Measurements from ENCODE around the gene KLHL17. TPM values are rescaled to one million over a fixed set of nuclear protein-coding genes. Genes with fewer than 3 reads are reported as not detected.
A peak's percentile ranks its signal among the peaks of the same experiment; 100 is the strongest.

The KLHL17 gene
- total and polyA plus RNA-seq, 10 of the 15 experiments (the other 5 are each of a cell fraction or from before 2014, with no cell fraction given) = 0.03 to 30.6 (median 5.3) TPM

DNA sequence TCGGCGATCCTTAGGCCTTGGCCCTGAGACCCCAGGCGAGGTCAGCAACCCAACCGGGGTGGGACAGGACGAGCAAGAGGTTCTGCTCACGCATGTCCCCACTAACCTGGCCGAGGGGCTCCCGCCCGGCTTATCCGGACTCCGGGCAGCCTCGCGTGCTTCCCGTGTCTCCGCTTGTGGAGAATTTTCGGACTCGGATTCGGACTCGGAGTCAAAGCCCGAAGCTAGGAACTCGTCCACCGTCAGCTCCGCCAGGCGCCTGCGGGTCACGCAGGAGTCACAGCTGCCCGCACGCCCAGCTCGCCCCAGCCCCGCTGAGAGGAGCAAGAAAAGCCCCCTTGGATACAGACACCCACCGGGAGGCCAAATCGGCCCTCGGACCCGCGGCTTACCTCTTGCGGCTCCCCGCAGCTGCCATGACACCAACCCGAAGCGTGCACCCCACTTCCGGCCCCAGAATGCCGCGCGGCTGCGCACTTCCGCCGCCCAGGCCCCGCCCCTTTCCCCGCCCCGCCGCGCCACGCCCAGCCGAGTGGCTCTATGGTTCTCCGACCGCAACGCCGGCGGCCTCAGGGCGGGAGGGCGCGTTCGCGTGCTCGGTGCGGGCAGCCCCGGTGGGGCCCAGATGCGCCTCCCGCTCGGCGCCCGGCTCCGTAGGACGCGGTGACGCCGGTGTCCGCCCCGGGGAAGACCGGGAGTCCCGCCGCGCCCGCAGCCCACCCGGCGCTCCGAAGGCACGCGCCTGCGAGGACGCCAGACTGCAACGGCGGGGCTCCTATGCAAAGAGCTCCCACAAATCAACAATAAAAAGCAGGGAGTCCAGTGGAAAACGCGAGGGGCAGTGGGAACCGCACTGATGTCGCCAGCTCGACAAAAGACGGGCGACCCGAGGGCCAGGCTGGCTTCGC, 1.3 kb upstream of the KLHL17 start, which contains the start of gene NOC2L:
NOC2L (minus strand) TSS at position 434 of the 908 bp plus-strand sequence; CDS start at position 418, 16 bp downstream.
- ATAC-seq = peak; percentile 91
- Histone ChIP-seq H3K36me3 (ENCODE audit: control insufficient read depth in 2 of 2, insufficient read depth in 2 of 2, low read length in 1 of 2) (peaks cover 6 to 16% of the 10 kb centered on the region in 2 experiments; a peak in 3 of 4 replicates), H3K4me2 (ENCODE audit: control insufficient read depth, insufficient read depth) (peak within 1 kb of the TSS; percentile 73), H4K20me1 (ENCODE audit: control insufficient read depth, insufficient read depth) (no peaks in the 10 kb centered on the region), H3K9me3 (replicated peaks; ENCODE audit: control insufficient read depth, insufficient read depth, low read length) (no peaks in the 10 kb centered on the region), H3K27ac (ENCODE audit: control insufficient read depth, insufficient read depth) (peak within 1 kb of the TSS; percentile 70), H3K27me3 (replicated peaks in 1 of 2; ENCODE audit: control insufficient read depth in 2 of 2, insufficient read depth in 2 of 2, low read length in 1 of 2) (no peaks in the 10 kb centered on the region), H3K79me2 (ENCODE audit: control insufficient read depth, insufficient read depth, low read length) (peaks cover 20% of the 10 kb centered on the region), H3K9ac (ENCODE audit: control insufficient read depth, insufficient read depth, low read length) (peak within 1 kb of the TSS; percentile 94), H3K4me3 (peak within 1 kb of the TSS; percentile 100), H3K4me1 (ENCODE audit: control insufficient read depth, insufficient read depth, low read length) (peaks cover 17% of the 10 kb centered on the region), H2AFZ (ENCODE audit: control insufficient read depth, low read depth, low read length) (peak within 1 kb of the TSS; percentile 76)
- ChIA-PET CTCF (interaction anchor here (1.0 to 1.5 kb wide), 7 partner anchors 11 to 105 kb away, joined by 3 to 5 read pairs (median 4); no protein-coding TSS in a partner anchor), POLR2A (interaction anchor here (0.6 to 0.8 kb wide), 2 partner anchors 53 to 566 kb away, joined by 3 read pairs; no protein-coding TSS in a partner anchor), RAD21 (ENCODE audit: unreplicated experiment) (interaction anchor here (1.8 kb wide), 1 partner anchor 54 kb away, joined by 5 read pairs; no protein-coding TSS in a partner anchor), SMC1A (ENCODE audit: uncharacterized antibody, unreplicated experiment) (interaction anchor here (0.9 kb wide), 1 partner anchor 54 kb away, joined by 3 read pairs; no protein-coding TSS in a partner anchor)
- in situ Hi-C loops (cut with MboI) (no loop called here), intact Hi-C loops (cut with micrococcal nuclease; ENCODE audit: unreplicated experiment) (no loop called here)
- DNase-seq (ENCODE audit: low read depth, low spot score) = peak; percentile 46
- BruUV-seq (replicated peaks) = TSS peak; percentile 82
- 6% methylated on average over 58 of the region's 101 CpGs for WGBS (ENCODE audit: insufficient coverage, insufficient replicate concordance, low lambda C conversion rate, missing lambda C conversion rate)
- FAIRE-seq = peak; percentile 80
- TF ChIP-seq, protein P1, sequence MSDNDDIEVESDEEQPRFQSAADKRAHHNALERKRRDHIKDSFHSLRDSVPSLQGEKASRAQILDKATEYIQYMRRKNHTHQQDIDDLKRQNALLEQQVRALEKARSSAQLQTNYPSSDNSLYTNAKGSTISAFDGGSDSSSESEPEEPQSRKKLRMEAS (IDR thresholded peaks at IDR 0.05; ENCODE audit: low read depth, low read length) = peak; percentile 63; the same call in 1 of the 2 replicates
- TF ChIP-seq, protein P2, sequence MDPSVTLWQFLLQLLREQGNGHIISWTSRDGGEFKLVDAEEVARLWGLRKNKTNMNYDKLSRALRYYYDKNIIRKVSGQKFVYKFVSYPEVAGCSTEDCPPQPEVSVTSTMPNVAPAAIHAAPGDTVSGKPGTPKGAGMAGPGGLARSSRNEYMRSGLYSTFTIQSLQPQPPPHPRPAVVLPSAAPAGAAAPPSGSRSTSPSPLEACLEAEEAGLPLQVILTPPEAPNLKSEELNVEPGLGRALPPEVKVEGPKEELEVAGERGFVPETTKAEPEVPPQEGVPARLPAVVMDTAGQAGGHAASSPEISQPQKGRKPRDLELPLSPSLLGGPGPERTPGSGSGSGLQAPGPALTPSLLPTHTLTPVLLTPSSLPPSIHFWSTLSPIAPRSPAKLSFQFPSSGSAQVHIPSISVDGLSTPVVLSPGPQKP (IDR thresholded peaks at IDR 0.05; ENCODE audit: low read depth, low read length) = peak; percentile 68; the same call in 1 of the 2 replicates
- TF ChIP-seq YY1 (IDR thresholded peaks at IDR 0.05; ENCODE audit: low read depth, low read length) (peak; percentile 96), CHD4 (IDR thresholded peaks at IDR 0.05) (no peak), NRF1 (conservative IDR thresholded peaks at IDR 0.05; ENCODE audit: low read depth, low read length) (no peak), SIN3A (IDR thresholded peaks at IDR 0.05; ENCODE audit: low read depth, low read length) (peak; percentile 54; the same call in 1 of the 2 replicates), LARP7 (IDR thresholded peaks at IDR 0.05) (0 out of 2 replicates have a peak, but pooled peaks have one; percentile 51), BMI1 (IDR thresholded peaks at IDR 0.05; ENCODE audit: borderline replicate concordance) (peak; percentile 43; the same call in 1 of the 2 replicates), HDAC2 (IDR thresholded peaks at IDR 0.05) (0 out of 2 replicates have a peak, but pooled peaks have one; percentile 76), TCF12 (IDR thresholded peaks at IDR 0.05; ENCODE audit: low read depth, low read length) (0 out of 2 replicates have a peak, but pooled peaks have one; percentile 25), RUNX3 (IDR thresholded peaks at IDR 0.05; ENCODE audit: low read length) (peak; percentile 54), SRF (IDR thresholded peaks at IDR 0.05; ENCODE audit: low read depth in 2 of 2, low read length in 2 of 2) (no peak), BHLHE40 (IDR thresholded peaks at IDR 0.05; ENCODE audit: borderline replicate concordance in 1 of 2, low read depth in 2 of 2, low read length in 1 of 2) (peak in 1 of 2 experiments; percentile 84; a peak in 3 of 4 replicates), FOXK2 (IDR thresholded peaks at IDR 0.05) (peak; percentile 34; the same call in 1 of the 2 replicates)
- TF ChIP-seq, protein P3, sequence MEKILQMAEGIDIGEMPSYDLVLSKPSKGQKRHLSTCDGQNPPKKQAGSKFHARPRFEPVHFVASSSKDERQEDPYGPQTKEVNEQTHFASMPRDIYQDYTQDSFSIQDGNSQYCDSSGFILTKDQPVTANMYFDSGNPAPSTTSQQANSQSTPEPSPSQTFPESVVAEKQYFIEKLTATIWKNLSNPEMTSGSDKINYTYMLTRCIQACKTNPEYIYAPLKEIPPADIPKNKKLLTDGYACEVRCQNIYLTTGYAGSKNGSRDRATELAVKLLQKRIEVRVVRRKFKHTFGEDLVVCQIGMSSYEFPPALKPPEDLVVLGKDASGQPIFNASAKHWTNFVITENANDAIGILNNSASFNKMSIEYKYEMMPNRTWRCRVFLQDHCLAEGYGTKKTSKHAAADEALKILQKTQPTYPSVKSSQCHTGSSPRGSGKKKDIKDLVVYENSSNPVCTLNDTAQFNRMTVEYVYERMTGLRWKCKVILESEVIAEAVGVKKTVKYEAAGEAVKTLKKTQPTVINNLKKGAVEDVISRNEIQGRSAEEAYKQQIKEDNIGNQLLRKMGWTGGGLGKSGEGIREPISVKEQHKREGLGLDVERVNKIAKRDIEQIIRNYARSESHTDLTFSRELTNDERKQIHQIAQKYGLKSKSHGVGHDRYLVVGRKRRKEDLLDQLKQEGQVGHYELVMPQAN (conservative IDR thresholded peaks at IDR 0.05) = peak; percentile 92
- TF ChIP-seq, protein P4, sequence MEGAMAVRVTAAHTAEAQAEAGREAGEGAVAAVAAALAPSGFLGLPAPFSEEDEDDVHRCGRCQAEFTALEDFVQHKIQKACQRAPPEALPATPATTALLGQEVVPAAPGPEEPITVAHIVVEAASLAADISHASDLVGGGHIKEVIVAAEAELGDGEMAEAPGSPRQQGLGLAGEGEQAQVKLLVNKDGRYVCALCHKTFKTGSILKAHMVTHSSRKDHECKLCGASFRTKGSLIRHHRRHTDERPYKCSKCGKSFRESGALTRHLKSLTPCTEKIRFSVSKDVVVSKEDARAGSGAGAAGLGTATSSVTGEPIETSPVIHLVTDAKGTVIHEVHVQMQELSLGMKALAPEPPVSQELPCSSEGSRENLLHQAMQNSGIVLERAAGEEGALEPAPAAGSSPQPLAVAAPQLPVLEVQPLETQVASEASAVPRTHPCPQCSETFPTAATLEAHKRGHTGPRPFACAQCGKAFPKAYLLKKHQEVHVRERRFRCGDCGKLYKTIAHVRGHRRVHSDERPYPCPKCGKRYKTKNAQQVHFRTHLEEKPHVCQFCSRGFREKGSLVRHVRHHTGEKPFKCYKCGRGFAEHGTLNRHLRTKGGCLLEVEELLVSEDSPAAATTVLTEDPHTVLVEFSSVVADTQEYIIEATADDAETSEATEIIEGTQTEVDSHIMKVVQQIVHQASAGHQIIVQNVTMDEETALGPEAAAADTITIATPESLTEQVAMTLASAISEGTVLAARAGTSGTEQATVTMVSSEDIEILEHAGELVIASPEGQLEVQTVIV (IDR thresholded peaks at IDR 0.05; ENCODE audit: borderline replicate concordance, partially characterized antibody) = peak; percentile 56
